Transverse colon (tissue), 3 donors: Measurements from ENCODE around the gene NUMBL.
"Not testable (repeated sequence)": the region's sequence is repeated elsewhere in the genome, so short reads cannot be mapped to it uniquely, and the experiment has no call there.

Experiments
- EP300 ChIP-seq: sonication (generic); formaldehyde crosslinking; IDR thresholded peaks from one replicate; pipeline ENCODE4 v1.6.1; 2017; ENCODE audit warnings: antibody characterized with exemption, low read depth
- TF ChIP-seq, protein P1 (sequence below), 5 experiments: fragments of 200-600 bp in 3 of 5; fragments of 450-650 bp in 2 of 5; sonication (generic) in 3 of 5; IDR thresholded peaks; 1 replicate in 2 of 5; 2 replicates in 3 of 5; pipeline ENCODE4 v1.5.1; 2016 to 2017; ENCODE audit warnings: antibody characterized with exemption in 5 of 5, inconsistent platforms in 3 of 5, mild to moderate bottlenecking in 2 of 5, moderate library complexity in 1 of 5

DNA sequence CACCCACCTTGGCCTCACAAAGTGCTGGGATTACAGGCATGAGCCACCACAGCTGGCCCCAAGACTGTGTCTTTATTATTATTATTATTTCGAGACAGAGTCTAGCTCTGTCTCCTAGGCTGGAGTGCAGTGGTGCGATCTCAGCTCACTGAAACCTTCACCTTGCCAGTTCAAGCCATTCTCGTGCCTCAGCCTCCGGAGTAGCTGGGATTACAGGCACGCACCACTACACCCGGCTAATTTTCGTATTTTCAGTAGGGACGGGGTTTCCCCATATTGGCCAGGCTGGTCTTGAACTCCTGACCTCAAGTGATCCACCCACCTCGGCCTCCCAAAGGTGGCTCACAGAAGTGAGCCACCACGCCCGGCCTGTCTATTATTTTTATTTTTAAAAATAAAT lies 38.1 kb downstream of the NUMBL start:
- not testable (repeated sequence) for TF ChIP-seq EP300
- TF ChIP-seq, protein P1, sequence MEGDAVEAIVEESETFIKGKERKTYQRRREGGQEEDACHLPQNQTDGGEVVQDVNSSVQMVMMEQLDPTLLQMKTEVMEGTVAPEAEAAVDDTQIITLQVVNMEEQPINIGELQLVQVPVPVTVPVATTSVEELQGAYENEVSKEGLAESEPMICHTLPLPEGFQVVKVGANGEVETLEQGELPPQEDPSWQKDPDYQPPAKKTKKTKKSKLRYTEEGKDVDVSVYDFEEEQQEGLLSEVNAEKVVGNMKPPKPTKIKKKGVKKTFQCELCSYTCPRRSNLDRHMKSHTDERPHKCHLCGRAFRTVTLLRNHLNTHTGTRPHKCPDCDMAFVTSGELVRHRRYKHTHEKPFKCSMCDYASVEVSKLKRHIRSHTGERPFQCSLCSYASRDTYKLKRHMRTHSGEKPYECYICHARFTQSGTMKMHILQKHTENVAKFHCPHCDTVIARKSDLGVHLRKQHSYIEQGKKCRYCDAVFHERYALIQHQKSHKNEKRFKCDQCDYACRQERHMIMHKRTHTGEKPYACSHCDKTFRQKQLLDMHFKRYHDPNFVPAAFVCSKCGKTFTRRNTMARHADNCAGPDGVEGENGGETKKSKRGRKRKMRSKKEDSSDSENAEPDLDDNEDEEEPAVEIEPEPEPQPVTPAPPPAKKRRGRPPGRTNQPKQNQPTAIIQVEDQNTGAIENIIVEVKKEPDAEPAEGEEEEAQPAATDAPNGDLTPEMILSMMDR (IDR thresholded peaks at IDR 0.05) = not testable (repeated sequence)
